HG03378 (cell line): ENCODE data around the gene TRNP1.

ENCODE experiments used
- ATAC-seq: cut with Tn5 transposase; IDR thresholded peaks from one replicate; pipeline ENCODE4 v1.9.1; 2021; ENCODE audit warnings: mild to moderate bottlenecking, moderate library complexity; ENCODE audit not compliant: unreplicated experiment

Gene TRNP1

GRCh38 chr1:27000817-27001460, 7.4 kb downstream of the TRNP1 start:
- ATAC-seq: no peak

DNA sequence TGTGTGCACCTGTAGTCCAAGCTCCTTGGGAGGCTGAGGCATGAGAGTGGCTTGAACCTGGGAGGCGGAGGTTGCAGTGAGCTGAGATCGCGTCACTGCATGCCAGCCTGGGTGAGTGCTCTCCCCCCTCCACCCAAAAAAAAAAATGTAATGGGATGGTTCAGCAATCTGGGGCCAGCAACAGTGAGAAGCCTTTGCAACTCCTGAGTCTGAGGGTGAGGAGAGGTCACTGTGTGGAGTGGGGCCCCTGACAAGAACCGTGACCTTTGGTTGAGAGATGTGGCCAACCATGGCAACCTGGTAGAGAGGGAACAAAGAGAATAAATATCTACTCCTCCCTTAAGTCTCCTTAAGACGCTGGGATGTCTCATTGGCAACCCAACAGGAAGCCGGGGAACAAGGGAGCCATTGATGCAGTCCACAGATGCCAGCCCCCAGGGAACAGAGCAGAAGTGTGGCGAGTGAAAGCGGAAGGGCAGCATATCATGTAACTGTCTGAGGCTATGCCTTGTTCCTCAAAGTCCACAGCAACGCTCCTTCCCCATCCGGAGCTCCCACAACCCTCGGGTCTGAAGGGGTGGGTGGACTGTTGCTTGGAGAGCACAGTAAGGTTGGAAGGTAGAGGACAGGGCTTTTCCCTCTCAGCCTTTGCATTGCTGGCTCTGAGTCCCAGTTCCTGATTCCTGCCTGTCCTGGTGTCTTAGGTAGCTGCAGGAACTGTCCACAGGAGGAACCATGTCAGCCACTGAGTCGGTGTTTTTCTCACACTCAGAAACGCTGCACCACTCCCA, 8.3 kb downstream of the TRNP1 start:
- no peak for ATAC-seq

DNA sequence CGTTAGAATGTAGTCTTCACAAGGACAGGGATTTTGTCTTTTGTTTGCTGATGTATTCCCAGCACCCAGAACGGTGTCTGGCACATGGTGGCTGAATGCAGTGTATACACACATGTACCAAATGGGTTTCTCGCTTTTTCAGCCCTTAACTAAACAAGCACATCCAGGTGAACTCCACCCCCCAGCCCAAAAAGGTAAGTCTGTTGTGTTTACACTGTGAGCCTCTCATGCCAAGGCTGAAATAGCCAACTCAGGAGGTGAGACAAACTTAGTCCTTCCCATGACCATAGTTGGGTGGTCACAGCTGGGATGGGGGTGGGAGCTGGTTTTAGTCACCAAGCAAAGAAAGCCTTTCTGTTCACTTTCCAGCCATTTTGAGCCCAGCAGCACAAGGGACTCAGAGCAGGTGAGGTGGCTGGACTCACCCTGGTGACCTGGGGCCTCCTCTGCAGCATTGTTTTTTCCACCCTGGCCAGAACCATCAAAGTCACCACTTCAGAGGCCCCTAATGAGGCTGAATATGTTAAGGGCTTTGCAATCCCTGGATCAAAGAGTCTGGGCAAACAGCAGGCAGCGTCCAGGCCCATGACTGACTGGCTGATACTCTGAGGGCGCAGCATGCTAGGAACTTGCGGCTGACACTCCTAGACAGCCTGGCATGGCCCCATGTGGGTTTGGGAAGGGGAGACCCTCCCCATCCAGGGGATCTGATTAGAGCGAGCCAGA, 10.4 kb downstream of the TRNP1 start:
- ATAC-seq: no peak

- ATAC-seq: no peak
Measured at GRCh38 chr1:27004471-27005165, 11.1 kb downstream of the TRNP1 start.

DNA sequence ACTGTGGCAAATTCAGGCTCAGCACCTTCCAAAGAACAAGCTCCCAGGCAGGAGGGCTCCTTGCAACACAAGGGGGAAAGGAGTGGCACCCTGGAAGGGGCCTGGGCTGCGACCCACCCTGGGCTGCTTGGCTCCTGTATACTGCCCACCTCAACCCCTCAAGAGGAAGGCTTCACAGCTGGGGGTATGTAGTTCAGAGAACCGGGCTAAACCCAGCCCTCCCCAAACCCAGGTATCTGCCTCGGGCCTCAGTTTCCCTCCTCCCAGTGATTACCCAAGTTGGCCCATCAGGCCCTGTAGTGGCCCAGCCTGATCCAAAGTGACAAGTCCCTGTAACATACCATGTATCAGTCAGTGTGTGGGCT, 11.7 kb downstream of the TRNP1 start:
- no peak for ATAC-seq

DNA sequence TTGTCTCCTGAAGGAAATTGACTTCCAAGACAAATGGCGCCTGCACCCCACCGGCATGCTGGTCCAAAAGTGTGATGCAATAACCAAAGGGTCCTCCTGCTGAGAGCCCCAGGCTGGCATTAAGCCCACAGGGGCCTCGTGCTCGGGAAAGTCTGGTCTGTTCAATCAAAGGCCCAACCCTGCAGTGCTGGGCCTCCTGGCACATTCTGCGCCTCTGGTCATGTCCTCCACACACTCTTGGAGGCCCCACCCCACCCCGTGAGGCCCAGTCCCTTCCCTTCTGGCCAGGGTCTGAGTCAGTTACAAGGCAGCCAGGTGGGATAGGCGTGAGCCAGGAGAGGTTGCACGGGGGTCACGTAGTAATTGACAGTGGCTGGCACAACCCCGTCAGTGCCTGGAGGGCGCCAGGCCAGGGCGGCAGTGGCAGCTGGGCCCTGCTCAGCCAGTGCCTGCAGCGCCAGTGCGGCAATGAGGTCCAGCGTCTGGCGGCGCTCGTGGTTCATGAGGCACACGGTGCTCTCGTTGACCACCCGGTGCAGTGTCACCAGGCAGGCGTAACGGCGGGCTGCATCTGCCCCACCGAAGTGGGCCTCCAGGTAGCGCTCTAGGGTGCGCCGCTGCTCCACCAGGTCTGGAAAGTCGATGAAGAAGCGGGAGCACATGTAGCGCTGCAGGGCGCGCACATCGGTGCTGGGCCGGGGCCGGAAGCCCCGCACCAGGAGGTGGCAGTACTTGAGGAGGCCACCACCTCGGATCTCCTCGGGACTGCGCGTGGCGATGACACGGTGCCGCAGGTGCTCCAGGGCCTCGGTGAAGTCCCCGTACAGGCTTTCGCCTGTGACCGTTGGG, 12.4 kb downstream of the TRNP1 start:
- ATAC-seq: no peak

GRCh38 chr1:27006683-27007082, 13.2 kb downstream of the TRNP1 start:
- ATAC-seq: no peak

DNA sequence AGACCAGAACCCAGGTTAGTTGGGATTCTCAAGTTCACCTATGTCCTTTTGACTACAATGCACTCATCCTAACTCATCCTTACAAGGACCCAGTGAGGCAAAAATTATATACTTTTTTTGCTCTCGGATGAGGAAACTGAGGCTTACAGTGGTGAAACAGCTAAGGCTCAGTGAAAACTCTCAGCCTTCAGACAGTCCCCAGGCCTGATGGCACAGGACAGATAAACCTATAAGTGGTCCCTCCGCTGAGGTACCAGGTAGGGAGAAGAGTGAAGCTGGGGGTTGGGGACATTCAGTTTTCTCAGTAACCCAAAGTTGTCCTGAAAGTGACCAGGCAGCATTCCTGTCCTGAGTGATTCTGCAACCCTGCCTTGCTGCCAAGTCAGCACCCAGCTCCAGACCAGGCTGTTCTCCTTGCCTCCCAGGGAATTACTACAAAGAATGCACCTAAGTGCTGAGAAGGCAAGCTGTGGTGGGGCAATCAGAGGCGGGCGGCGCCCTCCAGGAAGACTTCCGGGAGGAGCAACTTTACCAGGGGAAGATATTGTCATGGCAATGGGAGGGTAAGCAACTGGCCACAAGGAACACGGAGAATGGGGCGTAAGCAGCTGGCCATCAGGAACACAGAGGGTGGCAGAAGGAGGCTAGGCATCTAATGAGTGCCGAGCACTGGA, 14.6 kb downstream of the TRNP1 start:
- ATAC-seq: no peak

DNA sequence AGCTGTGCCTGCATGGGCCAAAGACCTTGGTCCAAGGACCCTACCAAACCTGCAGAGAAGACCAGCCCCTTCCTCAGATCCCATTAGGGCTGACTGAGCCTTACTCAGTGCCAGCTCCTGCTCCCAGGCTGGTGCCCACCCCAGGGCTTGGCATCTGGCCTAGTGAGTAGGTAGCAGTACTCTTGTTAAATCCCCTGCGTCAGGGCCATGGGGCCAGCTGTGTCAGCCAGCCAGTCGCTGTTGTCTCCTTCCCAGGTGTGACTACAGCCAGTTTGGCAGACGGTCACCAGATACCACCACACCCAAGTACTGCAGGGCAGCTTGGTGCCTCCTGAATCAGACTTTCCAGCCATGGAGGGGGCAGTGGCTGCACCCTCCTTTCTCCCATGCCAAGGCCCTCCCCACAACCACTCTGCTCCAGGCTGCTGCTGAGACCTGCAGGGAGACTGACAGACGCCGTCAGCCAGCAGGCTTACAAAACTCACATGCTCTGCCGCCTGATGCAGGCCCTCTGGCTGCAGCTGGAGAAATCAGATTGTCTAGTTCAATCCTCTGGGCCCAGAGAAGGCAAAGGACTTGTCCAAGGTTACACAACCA, 16.2 kb downstream of the TRNP1 start:
- ATAC-seq: no peak

DNA sequence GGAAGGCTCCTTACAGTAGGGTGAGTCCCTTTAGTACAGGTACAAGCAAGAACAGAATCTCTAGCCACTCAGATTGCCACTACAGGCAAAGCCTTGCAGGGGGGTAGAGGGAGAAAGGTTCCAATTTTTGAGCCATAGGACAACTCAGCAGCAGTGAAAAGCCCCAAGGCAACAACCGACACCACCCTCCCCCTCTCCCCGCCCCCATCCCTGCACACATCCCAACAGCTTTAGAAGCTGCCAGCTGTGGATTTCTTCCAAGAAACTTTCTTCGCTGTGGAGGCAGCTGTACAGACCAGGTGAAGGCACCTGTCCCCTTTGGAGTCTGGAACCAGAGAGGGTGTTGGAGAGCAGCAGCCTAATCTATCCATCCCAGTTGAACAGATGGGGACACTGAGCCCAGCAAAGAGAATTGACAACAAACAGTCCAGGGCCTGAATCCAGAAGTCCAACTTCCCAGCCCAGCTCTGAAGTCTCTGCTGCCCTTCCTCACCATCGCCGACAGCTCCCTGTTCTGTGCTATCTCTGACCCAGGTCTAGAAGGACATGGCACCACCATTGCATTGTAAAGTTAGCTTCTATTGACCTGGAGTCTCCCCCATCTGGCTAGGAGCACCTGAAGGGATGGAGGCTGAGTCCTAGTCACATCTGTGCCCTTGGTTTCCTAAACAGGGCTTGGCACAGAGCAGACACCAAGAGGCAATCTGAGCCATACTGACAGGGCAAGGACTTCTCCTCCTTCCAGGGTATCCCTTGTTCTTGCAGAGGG, 16.9 kb downstream of the TRNP1 start:
- ATAC-seq: no peak

GRCh38 chr1:27011058-27011764, 17.7 kb downstream of the TRNP1 start:
- ATAC-seq: no peak

DNA sequence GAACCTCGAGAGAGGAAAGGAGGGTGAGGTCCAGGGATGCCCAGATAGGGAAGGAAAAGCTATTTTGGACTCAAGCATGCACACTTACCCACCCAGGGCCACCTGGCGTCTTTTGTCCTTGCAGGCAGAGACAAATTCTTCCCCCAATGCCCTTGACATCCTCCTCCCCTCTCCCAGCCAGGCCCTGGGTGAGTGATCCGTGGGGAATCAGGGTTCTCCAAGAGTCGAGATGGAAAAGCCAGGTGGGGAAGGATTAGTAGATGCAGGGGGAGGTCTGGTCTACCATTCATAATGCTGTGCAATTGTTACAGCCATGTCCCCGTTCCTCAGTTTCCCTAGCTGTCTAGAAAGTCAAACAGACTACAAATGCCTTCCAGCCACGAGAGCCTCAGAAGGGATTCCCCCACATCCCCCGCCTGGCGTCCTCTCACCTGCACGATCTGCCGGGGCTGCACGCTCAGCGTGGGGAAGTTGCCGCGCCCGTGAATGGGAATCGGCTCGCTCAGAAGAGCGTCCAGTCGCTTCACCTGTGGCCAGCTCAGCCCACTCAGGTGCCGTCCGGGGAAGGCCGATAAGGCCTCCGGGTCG, 18.6 kb downstream of the TRNP1 start:
- ATAC-seq: no peak

DNA sequence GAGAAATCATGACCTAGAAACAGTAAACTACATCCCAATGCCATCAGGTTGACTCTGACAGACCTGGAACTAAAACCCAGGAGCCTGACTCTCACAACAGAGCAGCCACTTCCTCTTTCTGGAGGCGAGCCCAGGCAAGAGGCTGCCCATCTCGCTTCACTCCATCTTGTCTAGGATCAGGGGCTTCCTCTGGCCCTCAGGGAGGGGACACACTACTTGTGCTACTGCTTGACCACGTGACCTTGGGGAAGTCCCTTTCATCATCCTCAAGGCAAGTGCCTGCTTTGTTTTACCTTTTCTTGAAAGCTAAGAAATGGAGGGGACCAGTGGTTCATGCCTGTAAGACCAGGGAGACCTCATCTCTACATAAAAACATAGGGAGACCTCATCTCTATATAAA, 21.8 kb downstream of the TRNP1 start:
- no peak for ATAC-seq

DNA sequence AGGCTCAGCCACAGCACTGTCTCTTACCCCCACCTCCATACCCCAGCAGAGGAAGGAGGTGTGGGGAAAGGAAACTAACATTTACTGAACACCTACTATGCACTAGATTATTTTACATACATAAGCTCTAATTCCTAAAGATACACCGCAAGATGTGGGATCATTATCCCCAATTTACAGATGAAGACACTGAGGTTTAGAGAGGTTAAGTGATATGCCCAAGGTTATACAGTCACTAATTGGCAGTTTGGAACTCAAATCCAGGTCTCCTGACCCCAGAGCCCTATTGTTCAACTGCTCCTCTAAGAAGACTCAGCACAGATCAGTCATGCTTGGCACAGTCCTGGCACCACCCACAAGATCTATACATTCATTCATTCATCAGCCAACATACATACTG, 22.9 kb downstream of the TRNP1 start:
- ATAC-seq: no peak

- no peak for ATAC-seq
Measured at GRCh38 chr1:27017207-27017606, 23.7 kb downstream of the TRNP1 start.

- no peak for ATAC-seq
Measured at GRCh38 chr1:27018316-27018715, 24.8 kb downstream of the TRNP1 start.

GRCh38 chr1:27021354-27022031, 28.0 kb downstream of the TRNP1 start:
- ATAC-seq: no peak
